ENCODE data around the gene DENND1C.

DNA sequence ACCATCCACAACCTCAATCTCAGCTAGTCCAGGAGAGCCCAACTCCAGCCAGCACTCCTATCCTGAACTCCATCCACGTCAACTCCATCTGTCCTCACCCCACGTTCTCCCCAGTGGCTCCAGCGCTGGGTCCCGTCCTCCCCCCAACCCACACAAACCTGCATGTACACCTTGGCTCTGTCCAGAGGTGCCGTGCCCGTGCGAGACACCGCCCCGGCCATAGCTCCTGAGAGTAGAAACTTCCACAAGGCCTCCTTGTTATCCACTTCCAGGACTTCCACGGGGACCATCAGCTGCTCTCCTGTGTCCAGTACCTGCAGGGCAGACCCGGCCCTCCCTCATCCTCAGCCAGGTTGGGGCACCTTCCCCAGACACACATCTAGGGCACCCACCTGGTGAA, 49.7 kb downstream of the DENND1C start:
- no peak for TF ChIP-seq EZH2phosphoT487 (IDR thresholded peaks at IDR 0.05; ENCODE audit: unreplicated experiment)
- TF ChIP-seq, protein P1, sequence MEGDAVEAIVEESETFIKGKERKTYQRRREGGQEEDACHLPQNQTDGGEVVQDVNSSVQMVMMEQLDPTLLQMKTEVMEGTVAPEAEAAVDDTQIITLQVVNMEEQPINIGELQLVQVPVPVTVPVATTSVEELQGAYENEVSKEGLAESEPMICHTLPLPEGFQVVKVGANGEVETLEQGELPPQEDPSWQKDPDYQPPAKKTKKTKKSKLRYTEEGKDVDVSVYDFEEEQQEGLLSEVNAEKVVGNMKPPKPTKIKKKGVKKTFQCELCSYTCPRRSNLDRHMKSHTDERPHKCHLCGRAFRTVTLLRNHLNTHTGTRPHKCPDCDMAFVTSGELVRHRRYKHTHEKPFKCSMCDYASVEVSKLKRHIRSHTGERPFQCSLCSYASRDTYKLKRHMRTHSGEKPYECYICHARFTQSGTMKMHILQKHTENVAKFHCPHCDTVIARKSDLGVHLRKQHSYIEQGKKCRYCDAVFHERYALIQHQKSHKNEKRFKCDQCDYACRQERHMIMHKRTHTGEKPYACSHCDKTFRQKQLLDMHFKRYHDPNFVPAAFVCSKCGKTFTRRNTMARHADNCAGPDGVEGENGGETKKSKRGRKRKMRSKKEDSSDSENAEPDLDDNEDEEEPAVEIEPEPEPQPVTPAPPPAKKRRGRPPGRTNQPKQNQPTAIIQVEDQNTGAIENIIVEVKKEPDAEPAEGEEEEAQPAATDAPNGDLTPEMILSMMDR (conservative IDR thresholded peaks at IDR 0.05; ENCODE audit: low read depth in 2 of 2), result no peak
- TF ChIP-seq ZNF331 (CRISPR knock-in tag; IDR thresholded peaks at IDR 0.05; ENCODE audit: low read depth), result no peak
